ENCODE measurements around the gene GPSM1. TPM values are rescaled to one million over a fixed set of nuclear protein-coding genes. Genes with fewer than 3 reads are reported as not detected.

GPSM1 gene
- total RNA-seq, 1 donor from 2014 or later, result 1.9 TPM

- ChIA-PET CTCF (interaction anchor here (0.6 kb wide), 1 partner anchor 109 kb away, joined by 4 read pairs; no protein-coding TSS in a partner anchor), POLR2A (interaction anchor here (1.3 kb wide), 1 partner anchor 12 kb away, joined by 4 read pairs; no protein-coding TSS in a partner anchor)
- H3K4me3 Mint-ChIP-seq, result no peak overlapping the region
- H3K27ac Mint-ChIP-seq, result no peak overlapping the region
- TF ChIP-seq CTCF (IDR thresholded peaks at IDR 0.05), result no peak
- H3K36me3 Mint-ChIP-seq (ENCODE audit: low read depth), result no peaks in the 10 kb centered on the region
- H3K27me3 Mint-ChIP-seq, result peaks cover 6% of the 10 kb centered on the region
- DNase-seq (no peak), ATAC-seq (ENCODE audit: low read depth) (no peak)
- peaks cover 21% of the 10 kb centered on the region for H3K4me1 Mint-ChIP-seq
- intact Hi-C loops (cut with micrococcal nuclease), result no loop called here
- H3K9me3 Mint-ChIP-seq, result no peaks in the 10 kb centered on the region
Observed at GRCh38 chr9:136279471-136279870, 47.9 kb upstream of the GPSM1 start.

DNA sequence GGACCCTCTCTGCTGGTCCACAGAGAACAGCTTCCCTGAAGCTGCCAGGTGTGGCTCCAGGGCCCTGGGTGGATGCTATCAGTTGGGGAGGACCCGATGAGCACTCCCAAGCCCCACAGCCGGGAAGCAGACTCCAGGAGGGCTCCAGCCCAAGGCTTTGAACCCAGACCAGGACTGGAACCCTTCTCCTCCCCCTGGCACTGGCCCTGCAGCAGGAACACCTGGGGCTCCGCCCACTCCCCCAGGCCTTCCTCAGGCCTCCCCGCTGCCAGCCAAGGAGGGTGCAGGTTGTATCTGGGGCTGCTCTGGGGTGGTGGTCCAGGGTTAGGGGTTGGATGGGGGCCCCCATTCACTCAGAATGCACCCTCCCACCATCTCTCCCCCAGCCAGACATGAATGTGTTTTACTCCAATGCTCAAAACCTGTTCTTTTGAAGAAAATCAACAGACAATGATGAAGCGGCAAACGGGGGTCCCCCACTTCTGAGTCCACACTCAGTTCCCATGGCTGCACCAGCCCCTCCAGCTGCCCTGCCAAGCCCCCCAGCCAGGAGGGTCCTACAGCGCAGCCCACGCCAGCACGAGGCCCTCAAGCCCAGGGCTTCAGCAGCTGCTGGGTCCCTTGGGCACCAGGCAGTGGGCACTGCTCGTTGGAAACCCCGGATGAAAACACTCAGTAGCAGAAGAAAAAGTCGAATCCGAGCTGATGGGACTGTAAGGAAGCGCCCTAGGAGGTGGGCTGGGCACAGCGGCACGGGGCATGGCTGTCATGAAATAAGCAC lies 46.6 kb upstream of the GPSM1 start:
- no peak overlapping the region for H3K4me3 Mint-ChIP-seq
- no peak overlapping the region for H3K27ac Mint-ChIP-seq
- peaks cover 3% of the 10 kb centered on the region for H3K27me3 Mint-ChIP-seq

DNA sequence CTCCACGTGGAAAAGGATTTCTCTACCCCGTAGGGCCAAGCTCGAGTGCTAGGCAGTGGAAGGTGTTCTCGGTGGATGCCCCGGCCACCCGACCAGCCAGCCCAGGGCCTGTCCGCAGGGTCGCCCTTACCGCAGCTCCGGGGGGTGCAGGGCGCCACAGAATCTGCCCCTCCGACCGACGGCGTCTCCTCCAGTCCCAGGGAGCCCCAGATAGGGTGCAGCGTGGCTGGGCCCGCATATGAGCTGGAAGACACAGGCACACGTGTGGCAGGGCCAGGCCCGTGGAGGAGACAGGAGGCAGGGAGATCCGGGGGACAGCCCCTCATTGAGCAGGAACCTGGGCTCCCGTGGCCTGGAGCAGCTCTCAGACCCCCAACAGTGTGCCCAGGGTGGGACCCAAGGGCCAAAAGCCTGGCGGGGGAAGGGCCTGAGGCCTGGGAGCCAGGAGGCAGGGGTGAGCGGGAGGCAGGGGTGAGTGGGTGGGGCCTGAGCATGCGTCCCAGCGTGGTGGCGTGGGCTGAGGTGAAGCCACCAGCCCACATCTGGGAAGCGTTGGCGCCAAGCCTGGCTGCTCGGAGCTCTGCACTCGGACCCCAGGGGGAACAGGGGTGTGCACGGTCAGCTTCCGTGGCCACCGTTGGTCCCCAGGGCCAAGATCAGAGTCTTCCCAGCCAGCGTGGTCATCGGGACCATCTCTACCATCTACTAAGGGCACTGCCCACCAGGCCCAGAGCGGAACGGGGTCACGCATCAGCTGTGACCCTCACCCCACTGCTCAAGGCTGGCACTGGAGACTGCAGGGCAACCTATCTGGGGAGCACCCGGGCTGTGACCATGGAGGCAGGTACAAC lies 45.7 kb upstream of the GPSM1 start:
- CTCF ChIA-PET, result interaction anchor here (4.8 kb wide), 1 partner anchor 113 kb away, joined by 50 read pairs; no protein-coding TSS in a partner anchor
- DNase-seq, result no peak

More for the DNA sequence above, 46.6 kb upstream of the GPSM1 start:
- H3K36me3 Mint-ChIP-seq (ENCODE audit: low read depth), result no peaks in the 10 kb centered on the region
- ChIA-PET POLR2A (no interaction called here), CTCF (interaction anchor here (4.8 kb wide), 1 partner anchor 112 kb away, joined by 50 read pairs; no protein-coding TSS in a partner anchor)
- intact Hi-C loops (cut with micrococcal nuclease), result no loop called here
- DNase-seq (no peak), ATAC-seq (ENCODE audit: low read depth) (no peak)
- TF ChIP-seq CTCF (IDR thresholded peaks at IDR 0.05), result no peak
- H3K9me3 Mint-ChIP-seq, result no peaks in the 10 kb centered on the region
- peaks cover 21% of the 10 kb centered on the region for H3K4me1 Mint-ChIP-seq

DNA sequence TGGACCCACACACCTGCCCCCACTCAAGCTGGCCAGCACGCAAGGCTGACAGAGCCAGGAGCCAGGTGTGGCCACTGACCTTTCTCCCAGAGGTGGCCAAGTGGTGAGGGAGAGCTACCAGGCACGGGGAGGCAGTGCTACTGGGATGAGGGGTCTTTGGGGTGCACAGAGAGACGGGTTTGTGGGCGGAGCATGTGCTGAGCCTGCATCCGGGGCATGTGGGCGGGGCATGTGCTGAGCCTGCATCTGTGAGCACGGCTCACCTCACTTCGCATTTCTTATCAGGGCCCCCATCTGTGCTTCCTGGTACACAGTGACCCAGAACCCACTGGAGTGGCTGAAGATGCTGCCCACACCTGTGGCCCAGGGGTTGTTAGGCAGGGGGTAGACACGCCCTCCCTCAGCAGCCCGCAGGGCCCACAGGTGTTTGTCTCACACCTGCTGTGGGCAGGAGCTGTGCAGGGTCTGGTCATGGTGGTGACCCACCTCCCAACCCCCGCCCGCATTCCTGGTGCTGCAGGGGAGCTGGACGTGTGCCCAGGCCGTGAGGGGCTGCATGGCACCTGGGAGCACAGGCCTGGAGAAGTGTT lies 45.0 kb upstream of the GPSM1 start:
- peaks cover 21% of the 10 kb centered on the region for H3K4me1 Mint-ChIP-seq
- H3K9me3 Mint-ChIP-seq, result no peaks in the 10 kb centered on the region
- peaks cover 8% of the 10 kb centered on the region for H3K27me3 Mint-ChIP-seq
- TF ChIP-seq CTCF (IDR thresholded peaks at IDR 0.05), result no peak
- no peaks in the 10 kb centered on the region for H3K36me3 Mint-ChIP-seq (ENCODE audit: low read depth)
- ATAC-seq (ENCODE audit: low read depth) (peak; percentile 26), DNase-seq (no peak)
- H3K27ac Mint-ChIP-seq, result no peak overlapping the region
- ChIA-PET POLR2A (interaction anchor here (0.9 to 2.3 kb wide), 3 partner anchors 15 to 112 kb away, joined by 5 to 9 read pairs (median 7); no protein-coding TSS in a partner anchor), CTCF (interaction anchor here (1.2 to 4.8 kb wide), 3 partner anchors 15 to 160 kb away, joined by 3 to 50 read pairs (median 12); no protein-coding TSS in a partner anchor)
- intact Hi-C loops (cut with micrococcal nuclease), result loop anchor here (2.0 kb wide), 1 partner anchor 194 kb away; no protein-coding TSS in a partner anchor
- H3K4me3 Mint-ChIP-seq, result peak overlapping the region; percentile 19

More for the DNA sequence above, 45.7 kb upstream of the GPSM1 start:
- intact Hi-C loops (cut with micrococcal nuclease), result loop anchor here (2.0 kb wide), 1 partner anchor 193 kb away; no protein-coding TSS in a partner anchor
- H3K4me3 Mint-ChIP-seq, result peak overlapping the region; percentile 19
- ATAC-seq (ENCODE audit: low read depth), result no peak
- H3K27ac Mint-ChIP-seq, result no peak overlapping the region
- peaks cover 21% of the 10 kb centered on the region for H3K4me1 Mint-ChIP-seq
- TF ChIP-seq CTCF (IDR thresholded peaks at IDR 0.05), result no peak
- H3K36me3 Mint-ChIP-seq (ENCODE audit: low read depth), result no peaks in the 10 kb centered on the region
- H3K27me3 Mint-ChIP-seq, result peaks cover 4% of the 10 kb centered on the region
- POLR2A ChIA-PET, result interaction anchor here (2.3 kb wide), 1 partner anchor 56 kb away, joined by 9 read pairs; no protein-coding TSS in a partner anchor
- no peaks in the 10 kb centered on the region for H3K9me3 Mint-ChIP-seq
